Progenitor cell of endocrine pancreas (in vitro differentiated cells): ENCODE measurements around the gene CRYBG2. TPM values are rescaled to one million over a fixed set of nuclear protein-coding genes. Genes with fewer than 3 reads are reported as not detected.

Source experiments
- DNase-seq: peaks from one replicate; pipeline ENCODE4 v3.0.0; 2021; ENCODE audit warnings: low spot score; ENCODE audit not compliant: unreplicated experiment
- H3K27ac Mint-ChIP-seq: 2 replicates; pipeline ENCODE4 v1.8.0; 2021; ENCODE audit warnings: mild to moderate bottlenecking, moderate library complexity, mixed read lengths
- H3K27me3 Mint-ChIP-seq: 2 replicates; pipeline ENCODE4 v1.8.0; 2021; ENCODE audit warnings: mixed read lengths
- H3K36me3 Mint-ChIP-seq: 2 replicates; pipeline ENCODE4 v1.8.0; 2022; ENCODE audit warnings: mixed read lengths; ENCODE audit not compliant: insufficient read depth
- H3K4me1 Mint-ChIP-seq: 2 replicates; pipeline ENCODE4 v1.8.0; 2021; ENCODE audit warnings: low read depth, mixed read lengths
- H3K4me3 Mint-ChIP-seq: 2 replicates; pipeline ENCODE4 v1.8.0; 2021; ENCODE audit warnings: low read depth, mild to moderate bottlenecking, moderate library complexity, mixed read lengths
- H3K9me3 Mint-ChIP-seq: 2 replicates; pipeline ENCODE4 v1.8.0; 2021; ENCODE audit warnings: low read depth, mixed read lengths
- CTCF ChIP-seq: fragments of 200-600 bp; sonication (generic); IDR thresholded peaks from one replicate; pipeline ENCODE4 v1.5.0; 2021; ENCODE audit warnings: antibody characterized with exemption, mild to moderate bottlenecking; ENCODE audit not compliant: unreplicated experiment
- total RNA-seq: library from RNA; stranded (reverse); gene quantifications from 2 replicates; pipeline ENCODE4 v1.2.1, GENCODE V29; 2021

The CRYBG2 gene
- total RNA-seq, 1 donor from 2014 or later = 13.8 TPM

- Mint-ChIP-seq H3K36me3 (peaks cover 4% of the 10 kb centered on the region), H3K9me3 (no peaks in the 10 kb centered on the region), H3K4me1 (peaks cover 33% of the 10 kb centered on the region), H3K4me3 (peak overlapping the region; percentile 66), H3K27ac (peak overlapping the region; percentile 14), H3K27me3 (no peaks in the 10 kb centered on the region)
- TF ChIP-seq CTCF = no peak
- no peak for DNase-seq
Observed at GRCh38 chr1:26281091-26281958, 72.6 kb downstream of the CRYBG2 start.

- peaks cover 37% of the 10 kb centered on the region for H3K4me1 Mint-ChIP-seq
- H3K36me3 Mint-ChIP-seq = peaks cover 7% of the 10 kb centered on the region
- no peak for TF ChIP-seq CTCF
- H3K27me3 Mint-ChIP-seq = no peaks in the 10 kb centered on the region
- DNase-seq = no peak
- peak overlapping the region; percentile 87 for H3K4me3 Mint-ChIP-seq
- H3K27ac Mint-ChIP-seq = no peak overlapping the region
- no peaks in the 10 kb centered on the region for H3K9me3 Mint-ChIP-seq
Observed at GRCh38 chr1:26280333-26281042, 73.4 kb downstream of the CRYBG2 start.

- DNase-seq = peak; percentile 58
- no peaks in the 10 kb centered on the region for H3K9me3 Mint-ChIP-seq
- peak within 1 kb of the TSS; percentile 87 for H3K4me3 Mint-ChIP-seq
- peak; percentile 33 for TF ChIP-seq CTCF
- no peaks in the 10 kb centered on the region for H3K27me3 Mint-ChIP-seq
- peak within 1 kb of the TSS; percentile 89 for H3K27ac Mint-ChIP-seq
- peaks cover 36% of the 10 kb centered on the region for H3K4me1 Mint-ChIP-seq
- H3K36me3 Mint-ChIP-seq = peaks cover 6% of the 10 kb centered on the region
Observed at GRCh38 chr1:26279456-26280332, 74.2 kb downstream of the CRYBG2 start, which contains the start of gene SH3BGRL3. TSS of gene SH3BGRL3 (plus strand) at chr1:26280086. CDS start at chr1:26280156, 70 bp downstream.

GRCh38 chr1:26278724-26279455 is 75.0 kb downstream of the CRYBG2 start:
- Mint-ChIP-seq H3K27ac (peak overlapping the region; percentile 89), H3K27me3 (no peaks in the 10 kb centered on the region), H3K36me3 (peaks cover 6% of the 10 kb centered on the region), H3K4me1 (peaks cover 36% of the 10 kb centered on the region), H3K4me3 (peak overlapping the region; percentile 87), H3K9me3 (no peaks in the 10 kb centered on the region)
- TF ChIP-seq CTCF = no peak
- no peak for DNase-seq
